Neural progenitor cell (in vitro differentiated cells): ENCODE data around the gene PARP8. TPM values are rescaled to one million over a fixed set of nuclear protein-coding genes. Genes with fewer than 3 reads are reported as not detected.

Source experiments
- DNase-seq: peaks from one replicate; pipeline ENCODE4 v3.0.0-alpha.2; 2016; ENCODE audit warnings: low spot score
- H2AFZ ChIP-seq: fragments of 200-600 bp; sonication (generic); replicated peaks from 2 replicates; pipeline ENCODE4 v1.6.1; 2016; ENCODE audit warnings: antibody characterized with exemption
- H3F3A ChIP-seq: fragments of 200-600 bp; sonication (generic); 2 replicates; pipeline ENCODE4 v1.6.1; 2016; ENCODE audit warnings: antibody characterized with exemption, low read depth
- H3K27ac ChIP-seq: fragments of 200-600 bp; sonication (generic); 2 replicates; pipeline ENCODE4 v1.5.1; 2016; ENCODE audit warnings: mild to moderate bottlenecking
- H3K27me3 ChIP-seq: fragments of 200-600 bp; sonication (generic); 2 replicates; pipeline ENCODE4 v1.6.1; 2016; ENCODE audit warnings: mild to moderate bottlenecking, moderate library complexity
- H3K36me3 ChIP-seq: fragments of 200-600 bp; sonication (generic); 2 replicates; pipeline ENCODE4 v1.5.1; 2016
- H3K4me1 ChIP-seq: fragments of 200-600 bp; sonication (generic); 2 replicates; pipeline ENCODE4 v1.6.1; 2016; ENCODE audit warnings: mixed run types
- H3K4me2 ChIP-seq: fragments of 200-600 bp; sonication (generic); 2 replicates; pipeline ENCODE4 v1.6.1; 2016
- H3K4me3 ChIP-seq: fragments of 200-600 bp; sonication (generic); 2 replicates; pipeline ENCODE4 v1.5.1; 2016
- H3K79me2 ChIP-seq: fragments of 200-600 bp; sonication (generic); 2 replicates; pipeline ENCODE4 v1.6.1; 2016; ENCODE audit warnings: low read depth
- H3K9ac ChIP-seq: fragments of 200-600 bp; sonication (generic); 2 replicates; pipeline ENCODE4 v1.6.1; 2016
- H3K9me3 ChIP-seq: fragments of 200-600 bp; sonication (generic); 2 replicates; pipeline ENCODE4 v1.5.1; 2016; ENCODE audit warnings: low read depth
- H4K20me1 ChIP-seq: fragments of 200-600 bp; sonication (generic); 2 replicates; pipeline ENCODE4 v1.6.1; 2016; ENCODE audit warnings: low read depth
- H3K27ac Mint-ChIP-seq: 3 replicates; pipeline ENCODE4 v1.8.0; 2021; ENCODE audit warnings: mixed read lengths
- H3K27me3 Mint-ChIP-seq: 2 replicates; pipeline ENCODE4 v1.8.0; 2022; ENCODE audit warnings: low read depth, mild to moderate bottlenecking, inconsistent platforms, moderate library complexity, mixed read lengths; ENCODE audit not compliant: insufficient read depth
- H3K36me3 Mint-ChIP-seq: 3 replicates; pipeline ENCODE4 v1.8.0; 2021; ENCODE audit warnings: mixed read lengths
- H3K4me1 Mint-ChIP-seq: 3 replicates; pipeline ENCODE4 v1.8.0; 2021; ENCODE audit warnings: mixed read lengths
- H3K4me3 Mint-ChIP-seq: 3 replicates; pipeline ENCODE4 v1.8.0; 2021; ENCODE audit warnings: mild to moderate bottlenecking, moderate library complexity, mixed read lengths
- H3K9me3 Mint-ChIP-seq: 3 replicates; pipeline ENCODE4 v1.8.0; 2020; ENCODE audit warnings: mixed read lengths
- EZH2 ChIP-seq: fragments of 200-600 bp; sonication (generic); IDR thresholded peaks from 2 replicates; pipeline ENCODE4 v1.6.1; 2017; ENCODE audit warnings: antibody characterized with exemption, mild to moderate bottlenecking, moderate library complexity
- EZH2phosphoT487 ChIP-seq: fragments of 200-600 bp; sonication (generic); IDR thresholded peaks from 2 replicates; pipeline ENCODE4 v1.6.1; 2017; ENCODE audit warnings: antibody characterized with exemption
- total RNA-seq: library from RNA; depleted of rRNA; stranded (reverse); fragments of >200 nt; gene quantifications from 2 replicates; pipeline ENCODE4 v1.2.3, GENCODE V29; 2015; ENCODE audit warnings: low replicate concordance
- TF ChIP-seq, protein P1 (sequence below): fragments of 200-600 bp; sonication (generic); IDR thresholded peaks from 2 replicates; pipeline ENCODE4 v1.5.1; 2017; ENCODE audit warnings: antibody characterized with exemption, mild to moderate bottlenecking

PARP8 gene
- total RNA-seq, 1 donor from 2014 or later: 38.9 TPM

DNA sequence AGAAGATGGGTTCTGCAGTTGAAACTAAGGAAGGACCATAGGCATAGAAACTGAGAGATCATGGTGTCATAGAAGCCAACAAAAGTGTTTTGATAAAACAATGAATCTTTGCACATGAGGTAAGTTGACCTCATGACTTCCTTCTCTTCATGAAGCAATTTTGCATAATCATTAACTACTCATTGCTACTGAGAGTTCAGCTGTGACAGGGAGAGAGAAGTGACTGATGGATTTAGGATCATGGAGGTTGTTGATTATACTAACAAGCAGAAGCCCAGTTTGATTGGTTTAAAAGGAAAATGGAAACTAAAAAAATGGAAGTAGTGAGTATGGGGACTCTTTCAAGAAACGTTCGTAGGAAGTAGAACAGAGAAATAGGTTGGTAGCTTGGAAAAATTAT is 51.2 kb downstream of the PARP8 start:
- no peak overlapping the region for H3K9ac ChIP-seq
- H3K27me3 ChIP-seq: no peaks in the 10 kb centered on the region
- DNase-seq: no peak
- no peaks in the 10 kb centered on the region for H3K36me3 ChIP-seq
- H3K9me3 Mint-ChIP-seq: no peaks in the 10 kb centered on the region
- no peaks in the 10 kb centered on the region for H3K9me3 ChIP-seq
- peaks cover 12% of the 10 kb centered on the region for H3F3A ChIP-seq
- H3K4me1 Mint-ChIP-seq: peaks cover 32% of the 10 kb centered on the region
- H3K27me3 Mint-ChIP-seq: no peaks in the 10 kb centered on the region
- no peaks in the 10 kb centered on the region for H3K36me3 Mint-ChIP-seq
- H3K27ac ChIP-seq: no peak overlapping the region
- peaks cover 22% of the 10 kb centered on the region for H4K20me1 ChIP-seq
- TF ChIP-seq EZH2phosphoT487: no peak
- no peak for TF ChIP-seq EZH2
- H2AFZ ChIP-seq: no peak overlapping the region
- no peak overlapping the region for H3K4me2 ChIP-seq
- peaks cover 89% of the 10 kb centered on the region for H3K79me2 ChIP-seq
- peaks cover 38% of the 10 kb centered on the region for H3K4me1 ChIP-seq
- no peak overlapping the region for H3K4me3 ChIP-seq
- H3K27ac Mint-ChIP-seq: no peak overlapping the region
- H3K4me3 Mint-ChIP-seq: no peak overlapping the region

GRCh38 chr5:50720061-50720710 is 53.7 kb downstream of the PARP8 start:
- peaks cover 10% of the 10 kb centered on the region for H4K20me1 ChIP-seq
- H3K27me3 Mint-ChIP-seq: no peaks in the 10 kb centered on the region
- peaks cover 24% of the 10 kb centered on the region for H3K4me1 ChIP-seq
- DNase-seq: no peak
- H3K79me2 ChIP-seq: peaks cover 96% of the 10 kb centered on the region
- H3K4me2 ChIP-seq: peak overlapping the region; percentile 4
- peaks cover 18% of the 10 kb centered on the region for H3K4me1 Mint-ChIP-seq
- no peak overlapping the region for H3K4me3 ChIP-seq
- no peak overlapping the region for H3K27ac ChIP-seq
- no peak overlapping the region for H3K4me3 Mint-ChIP-seq
- no peaks in the 10 kb centered on the region for H3K27me3 ChIP-seq
- no peak overlapping the region for H2AFZ ChIP-seq
- no peak overlapping the region for H3K9ac ChIP-seq
- no peaks in the 10 kb centered on the region for H3K9me3 ChIP-seq
- TF ChIP-seq, protein P1, sequence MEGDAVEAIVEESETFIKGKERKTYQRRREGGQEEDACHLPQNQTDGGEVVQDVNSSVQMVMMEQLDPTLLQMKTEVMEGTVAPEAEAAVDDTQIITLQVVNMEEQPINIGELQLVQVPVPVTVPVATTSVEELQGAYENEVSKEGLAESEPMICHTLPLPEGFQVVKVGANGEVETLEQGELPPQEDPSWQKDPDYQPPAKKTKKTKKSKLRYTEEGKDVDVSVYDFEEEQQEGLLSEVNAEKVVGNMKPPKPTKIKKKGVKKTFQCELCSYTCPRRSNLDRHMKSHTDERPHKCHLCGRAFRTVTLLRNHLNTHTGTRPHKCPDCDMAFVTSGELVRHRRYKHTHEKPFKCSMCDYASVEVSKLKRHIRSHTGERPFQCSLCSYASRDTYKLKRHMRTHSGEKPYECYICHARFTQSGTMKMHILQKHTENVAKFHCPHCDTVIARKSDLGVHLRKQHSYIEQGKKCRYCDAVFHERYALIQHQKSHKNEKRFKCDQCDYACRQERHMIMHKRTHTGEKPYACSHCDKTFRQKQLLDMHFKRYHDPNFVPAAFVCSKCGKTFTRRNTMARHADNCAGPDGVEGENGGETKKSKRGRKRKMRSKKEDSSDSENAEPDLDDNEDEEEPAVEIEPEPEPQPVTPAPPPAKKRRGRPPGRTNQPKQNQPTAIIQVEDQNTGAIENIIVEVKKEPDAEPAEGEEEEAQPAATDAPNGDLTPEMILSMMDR: no peak
- TF ChIP-seq EZH2phosphoT487: no peak
- no peak for TF ChIP-seq EZH2
- H3K36me3 ChIP-seq: no peaks in the 10 kb centered on the region
- no peaks in the 10 kb centered on the region for H3K36me3 Mint-ChIP-seq
- H3K27ac Mint-ChIP-seq: no peak overlapping the region
- no peaks in the 10 kb centered on the region for H3F3A ChIP-seq
- no peaks in the 10 kb centered on the region for H3K9me3 Mint-ChIP-seq

GRCh38 chr5:50722223-50722622 is 55.8 kb downstream of the PARP8 start:
- TF ChIP-seq EZH2phosphoT487 (no peak), EZH2 (no peak)
- TF ChIP-seq, protein P1: no peak
- Histone ChIP-seq H3K27me3 (no peaks in the 10 kb centered on the region), H3F3A (no peaks in the 10 kb centered on the region), H3K9ac (no peak overlapping the region), H3K4me2 (no peak overlapping the region), H3K79me2 (peaks cover 96% of the 10 kb centered on the region), H3K4me3 (no peak overlapping the region), H3K9me3 (no peaks in the 10 kb centered on the region), H2AFZ (no peak overlapping the region), H4K20me1 (peaks cover 14% of the 10 kb centered on the region), H3K4me1 (peaks cover 23% of the 10 kb centered on the region), H3K36me3 (no peaks in the 10 kb centered on the region), H3K27ac (no peak overlapping the region)
- H3K9me3 Mint-ChIP-seq: no peaks in the 10 kb centered on the region
- H3K4me1 Mint-ChIP-seq: peaks cover 12% of the 10 kb centered on the region
- no peaks in the 10 kb centered on the region for H3K27me3 Mint-ChIP-seq
- H3K36me3 Mint-ChIP-seq: no peaks in the 10 kb centered on the region
- no peak overlapping the region for H3K27ac Mint-ChIP-seq
- no peak for DNase-seq
- no peak overlapping the region for H3K4me3 Mint-ChIP-seq

- Histone ChIP-seq H4K20me1 (peaks cover 14% of the 10 kb centered on the region), H3K9me3 (no peaks in the 10 kb centered on the region), H3K4me2 (no peak overlapping the region), H2AFZ (no peak overlapping the region), H3K4me1 (peaks cover 18% of the 10 kb centered on the region), H3K4me3 (no peak overlapping the region), H3K36me3 (no peaks in the 10 kb centered on the region), H3K9ac (no peak overlapping the region), H3F3A (no peaks in the 10 kb centered on the region), H3K27me3 (no peaks in the 10 kb centered on the region), H3K27ac (no peak overlapping the region), H3K79me2 (peaks cover 97% of the 10 kb centered on the region)
- peaks cover 9% of the 10 kb centered on the region for H3K4me1 Mint-ChIP-seq
- H3K27me3 Mint-ChIP-seq: no peaks in the 10 kb centered on the region
- no peak for DNase-seq
- no peaks in the 10 kb centered on the region for H3K36me3 Mint-ChIP-seq
- TF ChIP-seq EZH2 (no peak), EZH2phosphoT487 (no peak)
- TF ChIP-seq, protein P1: no peak
- H3K27ac Mint-ChIP-seq: no peak overlapping the region
- H3K9me3 Mint-ChIP-seq: no peaks in the 10 kb centered on the region
- H3K4me3 Mint-ChIP-seq: no peak overlapping the region
Observed at GRCh38 chr5:50724262-50724661, 57.8 kb downstream of the PARP8 start.
